HCT116 (cell line): ENCODE measurements around the gene TCEA2.

Experiments
- CTCF ChIP-seq, 3 experiments: fragments of 200-600 bp in 1 of 3; sonication (generic) in 1 of 3; IDR thresholded peaks in 2 of 3; conservative IDR thresholded peaks in 1 of 3; 2 replicates each; pipeline ENCODE4 v1.5.1; 2012 to 2017; ENCODE audit warnings: low read depth in 2 of 3, low read length in 2 of 3, antibody characterized with exemption in 1 of 3, borderline replicate concordance in 1 of 3, control low read depth in 1 of 3, mild to moderate bottlenecking in 1 of 3, mixed read lengths in 1 of 3, mixed run types in 1 of 3, moderate library complexity in 1 of 3; ENCODE audit not compliant: insufficient read depth in 1 of 3
- EZH2 ChIP-seq: fragments of 200-600 bp; sonication (generic); IDR thresholded peaks from 2 replicates; pipeline ENCODE4 v1.6.1; 2017; ENCODE audit warnings: antibody characterized with exemption, mixed run types
- POLR2A ChIP-seq: IDR thresholded peaks from 2 replicates; pipeline ENCODE4 v1.7.0; 2011; ENCODE audit warnings: borderline replicate concordance; ENCODE audit not compliant: insufficient read depth, insufficient read length; ENCODE audit errors: extremely low read depth
- POLR2AphosphoS5 ChIP-seq: IDR thresholded peaks from 2 replicates; pipeline ENCODE4 v1.6.1; 2011; ENCODE audit warnings: mild to moderate bottlenecking, low read depth, low read length, moderate library complexity
- REST ChIP-seq: IDR thresholded peaks from 2 replicates; pipeline ENCODE4 v1.6.1; 2012; ENCODE audit warnings: low read depth
- ZNF274 ChIP-seq: fragments of 200-500 bp; sonication (Bioruptor generic); IDR thresholded peaks from 2 replicates; pipeline ENCODE4 v1.6.1; 2014; ENCODE audit warnings: mild to moderate bottlenecking, low read depth, low read length, inconsistent platforms

GRCh38 chr20:64076061-64076997 is 13.3 kb downstream of the TCEA2 start:
- no peak for TF ChIP-seq CTCF (IDR thresholded peaks at IDR 0.05 in 2 of 3, conservative IDR thresholded peaks at IDR 0.05 in 1 of 3; ENCODE audit: borderline replicate concordance in 1 of 3, insufficient read depth in 1 of 3, low read depth in 2 of 3, low read length in 2 of 3)
- TF ChIP-seq POLR2A, result no peak
- no peak for TF ChIP-seq EZH2
- no peak for TF ChIP-seq REST
- no peak for TF ChIP-seq POLR2AphosphoS5
- no peak for TF ChIP-seq ZNF274
